ENCODE measurements around the gene HPX.

GRCh38 chr11:6459099-6459450, 18.3 kb upstream of the HPX start:
- no peak for TF ChIP-seq CTCF (IDR thresholded peaks at IDR 0.05)
- TF ChIP-seq POLR2A (IDR thresholded peaks at IDR 0.05): no peak

All from testis (tissue), 2 donors.